BLaER1 (cell line): ENCODE data around the gene PIK3CB.
"Not testable (repeated sequence)": the region's sequence is repeated elsewhere in the genome, so short reads cannot be mapped to it uniquely, and the experiment has no call there.

Experiments
- H3K27ac ChIP-seq: shearing (Covaris generic); formaldehyde crosslinking; 2 replicates; pipeline ENCODE4 v1.8.1; 2022
- H3K27me3 ChIP-seq: shearing (Covaris generic); formaldehyde crosslinking; 2 replicates; pipeline ENCODE4 v1.8.1; 2022
- H3K36me3 ChIP-seq: shearing (Covaris generic); formaldehyde crosslinking; 2 replicates; pipeline ENCODE4 v1.8.1; 2022
- H3K4me1 ChIP-seq: shearing (Covaris generic); formaldehyde crosslinking; 2 replicates; pipeline ENCODE4 v1.8.1; 2022
- H3K4me2 ChIP-seq: shearing (Covaris generic); formaldehyde crosslinking; 2 replicates; pipeline ENCODE4 v1.8.1; 2022
- H3K4me3 ChIP-seq: shearing (Covaris generic); formaldehyde crosslinking; 2 replicates; pipeline ENCODE4 v1.8.1; 2022
- H3K9ac ChIP-seq: shearing (Covaris generic); formaldehyde crosslinking; 2 replicates; pipeline ENCODE4 v1.8.1; 2022
- H3K9me3 ChIP-seq: shearing (Covaris generic); formaldehyde crosslinking; 2 replicates; pipeline ENCODE4 v1.8.1; 2022
- H4K20me1 ChIP-seq: shearing (Covaris generic); formaldehyde crosslinking; 2 replicates; pipeline ENCODE4 v1.8.1; 2022
- Cebpa-rat ChIP-seq: shearing (Covaris generic); IDR thresholded peaks from 2 replicates; pipeline ENCODE4 v1.8.1; 2022

The PIK3CB gene

DNA sequence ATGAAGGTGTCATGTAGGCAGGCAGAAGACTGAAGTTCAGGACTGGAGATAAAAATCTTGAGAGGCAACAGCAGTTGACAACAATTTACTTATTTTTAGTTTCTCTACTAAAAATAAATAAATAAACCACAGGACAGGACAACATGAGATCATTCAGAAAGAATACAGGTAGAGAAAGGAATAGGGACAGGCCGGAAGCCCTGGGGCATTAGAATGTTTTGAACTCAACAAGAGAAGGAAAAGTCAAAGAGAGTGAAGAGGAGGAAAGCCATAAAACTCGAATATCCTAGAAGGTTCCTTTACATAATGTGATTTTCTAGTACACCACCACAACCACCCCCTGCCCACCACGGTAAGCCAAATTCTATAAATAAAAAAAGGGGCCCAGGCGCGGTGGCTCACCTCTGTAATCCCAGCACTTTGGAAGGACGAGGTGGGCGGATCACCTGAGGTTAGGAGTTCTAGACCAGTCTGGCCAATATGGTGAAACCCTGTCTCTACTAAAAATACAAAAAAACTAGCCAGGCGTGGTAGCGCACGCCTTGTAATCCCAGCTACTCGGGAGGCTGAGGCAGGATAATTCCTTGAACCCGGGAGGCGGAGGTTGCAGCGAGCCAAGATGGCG is 4.7 kb downstream of the PIK3CB start:
- no peak for TF ChIP-seq Cebpa-rat
- no peak overlapping the region for H3K4me2 ChIP-seq
- H3K27ac ChIP-seq: no peak overlapping the region

DNA sequence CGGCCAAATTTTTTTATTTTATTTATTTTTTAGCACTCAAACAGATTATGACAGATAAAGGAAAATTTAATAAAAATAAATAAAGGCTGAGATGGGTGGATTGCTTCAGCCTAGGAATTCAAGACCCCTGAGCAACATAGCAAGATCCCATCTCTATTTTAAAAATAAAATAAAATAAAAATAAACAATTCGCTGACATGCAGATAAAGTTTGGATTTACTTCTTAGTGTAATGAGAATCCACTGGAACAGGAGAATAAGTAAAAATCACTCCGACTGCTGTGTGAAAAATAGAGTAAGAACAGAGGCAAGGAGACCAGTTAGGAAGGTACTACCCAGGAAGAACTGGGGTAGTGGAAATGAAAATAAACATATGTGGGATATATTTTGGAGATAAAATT is 5.6 kb downstream of the PIK3CB start:
- Histone ChIP-seq H3K9ac (no peak overlapping the region), H3K27ac (no peak overlapping the region), H3K4me3 (no peak overlapping the region), H4K20me1 (peaks cover 47% of the 10 kb centered on the region; the same call in 1 of the 2 replicates), H3K4me2 (no peak overlapping the region), H3K27me3 (no peaks in the 10 kb centered on the region), H3K9me3 (peaks cover 46% of the 10 kb centered on the region), H3K4me1 (peaks cover 11% of the 10 kb centered on the region), H3K36me3 (peaks cover 43% of the 10 kb centered on the region)
- no peak for TF ChIP-seq Cebpa-rat

More for the DNA sequence above, 4.7 kb downstream of the PIK3CB start:
- peaks cover 41% of the 10 kb centered on the region for H3K36me3 ChIP-seq
- peaks cover 12% of the 10 kb centered on the region for H3K4me1 ChIP-seq
- peaks cover 46% of the 10 kb centered on the region; the same call in 1 of the 2 replicates for H4K20me1 ChIP-seq
- H3K9ac ChIP-seq: no peak overlapping the region
- no peaks in the 10 kb centered on the region for H3K27me3 ChIP-seq
- H3K9me3 ChIP-seq: peaks cover 46% of the 10 kb centered on the region
- H3K4me3 ChIP-seq: no peak overlapping the region

DNA sequence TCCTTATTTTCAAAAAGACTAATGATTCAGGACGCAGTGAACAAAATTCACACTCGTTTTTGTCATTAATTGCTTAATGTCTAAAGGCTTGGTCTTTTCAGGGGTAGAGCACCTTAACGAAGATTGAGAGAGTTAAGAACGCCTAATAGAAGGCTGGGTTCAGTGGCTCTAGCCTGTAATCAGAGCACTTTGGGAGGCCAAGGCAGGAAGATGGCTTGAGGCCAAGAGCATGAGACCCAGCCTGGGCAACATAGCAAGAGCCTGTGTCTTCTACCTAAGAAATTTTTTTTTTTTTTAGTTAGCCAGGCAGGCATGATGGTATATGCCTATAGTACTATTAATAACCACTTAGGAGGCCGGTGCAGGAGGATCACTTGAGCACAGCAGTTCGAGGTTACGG is 7.5 kb downstream of the PIK3CB start:
- H3K4me2 ChIP-seq: no peak overlapping the region
- H3K4me3 ChIP-seq: no peak overlapping the region
- H3K27ac ChIP-seq: no peak overlapping the region
- no peaks in the 10 kb centered on the region for H3K4me1 ChIP-seq
- no peak for TF ChIP-seq Cebpa-rat
- H3K36me3 ChIP-seq: peaks cover 38% of the 10 kb centered on the region
- H4K20me1 ChIP-seq: peaks cover 38% of the 10 kb centered on the region; the same call in 1 of the 2 replicates
- H3K9ac ChIP-seq: no peak overlapping the region
- H3K27me3 ChIP-seq: no peaks in the 10 kb centered on the region
- H3K9me3 ChIP-seq: peaks cover 41% of the 10 kb centered on the region

DNA sequence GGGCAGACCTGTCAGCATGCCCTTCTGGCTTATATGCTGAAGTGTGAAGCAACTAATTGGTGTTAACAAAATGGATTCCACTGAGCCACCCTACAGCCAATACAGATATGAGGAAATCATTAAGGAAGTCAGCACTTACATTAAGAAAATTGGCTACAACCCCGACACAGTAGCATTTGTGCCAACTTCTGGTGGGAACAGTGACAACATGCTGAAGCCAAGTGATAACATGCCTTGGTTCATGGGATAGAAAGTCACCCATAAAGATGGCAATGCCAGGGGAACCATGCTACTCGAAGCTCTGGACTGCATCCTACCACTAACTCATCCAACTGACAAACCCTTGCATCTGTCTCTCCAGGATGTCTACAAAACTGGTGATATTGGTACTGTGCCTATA is 9.4 kb downstream of the PIK3CB start:
- H3K9me3 ChIP-seq: peaks cover 23% of the 10 kb centered on the region
- H4K20me1 ChIP-seq: peaks cover 55% of the 10 kb centered on the region
- no peaks in the 10 kb centered on the region for H3K27me3 ChIP-seq
- no peaks in the 10 kb centered on the region for H3K4me1 ChIP-seq
- TF ChIP-seq Cebpa-rat: no peak
- no peak overlapping the region for H3K4me3 ChIP-seq
- H3K9ac ChIP-seq: no peak overlapping the region
- no peak overlapping the region for H3K4me2 ChIP-seq
- peaks cover 40% of the 10 kb centered on the region for H3K36me3 ChIP-seq
- no peak overlapping the region for H3K27ac ChIP-seq

DNA sequence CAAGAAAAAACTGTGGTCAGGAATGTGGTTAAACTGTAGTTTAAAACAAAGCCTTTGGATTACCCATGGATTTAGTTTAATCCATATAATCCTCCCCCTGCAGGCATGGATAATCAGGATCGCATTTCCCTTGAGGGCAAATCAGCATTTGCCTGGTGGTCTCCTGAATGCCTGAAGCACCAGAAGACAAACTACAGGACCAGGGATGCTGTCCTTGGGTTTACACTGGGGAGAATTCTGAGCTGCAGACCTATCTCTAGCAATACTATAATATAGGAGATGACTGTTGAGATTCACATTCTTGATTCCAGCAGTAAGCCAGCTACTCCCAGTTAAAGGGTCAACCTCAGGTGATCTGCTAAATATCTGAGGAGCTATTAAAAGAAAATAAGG is 10.6 kb downstream of the PIK3CB start:
- no peak overlapping the region for H3K27ac ChIP-seq
- H3K4me3 ChIP-seq: no peak overlapping the region
- H3K9ac ChIP-seq: no peak overlapping the region

DNA sequence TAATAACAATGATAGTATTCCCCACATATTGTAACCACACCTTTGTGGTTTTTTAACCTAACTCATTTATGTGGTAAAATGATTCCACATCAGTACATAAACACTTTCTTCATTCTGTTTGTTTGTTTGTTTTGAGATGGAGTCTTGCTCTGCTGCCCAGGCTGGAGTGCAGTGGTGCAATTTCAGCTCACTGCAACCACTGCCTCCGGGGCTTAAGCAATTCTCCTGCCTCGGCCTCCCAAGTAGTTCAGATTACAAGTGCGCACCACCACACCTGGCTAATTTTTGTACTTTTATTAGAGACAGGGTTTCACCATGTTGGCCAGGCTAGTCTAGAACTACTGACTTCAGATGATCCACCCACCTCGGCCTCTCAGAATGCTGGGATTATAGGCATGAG is 14.3 kb downstream of the PIK3CB start:
- not testable (repeated sequence) for H3K4me2 ChIP-seq, H3K9ac ChIP-seq, H3K27me3 ChIP-seq, H3K27ac ChIP-seq, H3K4me3 ChIP-seq, H3K4me1 ChIP-seq
- Histone ChIP-seq H3K9me3 (peaks cover 12% of the 10 kb centered on the region; the same call in 1 of the 2 replicates), H4K20me1 (peaks cover 46% of the 10 kb centered on the region), H3K36me3 (peaks cover 26% of the 10 kb centered on the region)

More for the DNA sequence above, 10.6 kb downstream of the PIK3CB start:
- Histone ChIP-seq H3K4me1 (no peaks in the 10 kb centered on the region), H3K9me3 (peaks cover 10% of the 10 kb centered on the region; the same call in 1 of the 2 replicates), H4K20me1 (peaks cover 60% of the 10 kb centered on the region), H3K27me3 (no peaks in the 10 kb centered on the region), H3K4me2 (no peak overlapping the region), H3K36me3 (peaks cover 35% of the 10 kb centered on the region)
- TF ChIP-seq Cebpa-rat: no peak

DNA sequence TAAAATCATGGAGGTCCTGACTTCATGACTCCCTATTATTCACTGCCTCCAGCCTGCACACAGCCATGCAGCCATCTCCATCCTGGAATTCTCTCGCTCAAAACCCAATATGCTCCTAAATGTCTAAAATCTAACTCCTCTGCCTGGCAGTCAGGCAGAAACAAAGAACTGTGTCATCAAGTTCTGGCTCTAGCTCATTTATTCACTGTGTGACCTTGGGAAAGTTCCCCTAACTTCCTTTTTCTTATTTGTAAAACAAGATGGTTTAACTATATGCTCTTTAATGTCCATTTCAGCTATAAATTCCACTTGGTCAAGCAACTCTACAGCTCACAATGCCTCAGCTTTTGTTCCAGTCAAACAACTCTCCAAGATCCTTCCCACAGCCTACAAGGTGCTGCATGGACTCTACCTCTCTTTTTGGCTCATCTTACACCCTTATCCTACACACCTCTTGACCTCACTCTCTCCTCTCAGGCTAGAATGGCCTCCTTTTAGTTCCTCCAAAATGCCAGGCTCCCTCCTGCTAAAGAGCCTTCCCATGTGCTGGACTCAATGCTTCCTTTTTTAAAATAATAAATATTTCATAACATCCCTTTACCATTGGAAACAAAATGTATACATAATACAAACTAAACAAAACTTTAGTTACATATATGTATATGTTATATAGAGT is 16.4 kb downstream of the PIK3CB start:
- no peak for TF ChIP-seq Cebpa-rat

DNA sequence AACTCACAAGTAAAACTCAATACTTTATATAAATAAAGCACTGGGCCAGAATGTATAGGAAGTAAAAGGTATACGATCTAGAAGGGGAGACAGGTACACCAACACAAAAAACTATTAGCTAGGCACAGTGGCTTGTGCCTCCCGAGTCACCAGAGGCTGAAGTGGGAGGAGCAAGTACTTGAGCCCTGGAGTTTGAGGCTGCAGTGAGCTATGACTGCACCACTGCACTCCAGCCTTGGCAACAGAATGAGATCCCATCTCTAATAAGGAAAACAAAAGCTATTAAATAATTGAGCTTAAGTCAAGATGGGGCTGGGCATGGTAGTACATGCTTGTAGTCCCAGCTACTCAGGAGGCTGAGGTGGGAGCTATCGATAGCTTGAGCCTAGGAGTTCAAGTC is 17.0 kb downstream of the PIK3CB start:
- no peak for TF ChIP-seq Cebpa-rat
- no peaks in the 10 kb centered on the region for H3K4me1 ChIP-seq
- H3K9me3 ChIP-seq: peaks cover 31% of the 10 kb centered on the region
- H3K4me3 ChIP-seq: no peak overlapping the region
- no peaks in the 10 kb centered on the region for H3K27me3 ChIP-seq
- no peak overlapping the region for H3K9ac ChIP-seq
- H3K36me3 ChIP-seq: peaks cover 30% of the 10 kb centered on the region; the same call in 1 of the 2 replicates
- peaks cover 41% of the 10 kb centered on the region for H4K20me1 ChIP-seq
- no peak overlapping the region for H3K4me2 ChIP-seq
- H3K27ac ChIP-seq: no peak overlapping the region

More for the DNA sequence above, 16.4 kb downstream of the PIK3CB start:
- Histone ChIP-seq H3K9ac (no peak overlapping the region), H3K4me3 (no peak overlapping the region), H3K4me1 (no peaks in the 10 kb centered on the region), H3K27ac (no peak overlapping the region), H3K4me2 (no peak overlapping the region), H3K27me3 (no peaks in the 10 kb centered on the region), H3K9me3 (peaks cover 26% of the 10 kb centered on the region), H4K20me1 (peaks cover 41% of the 10 kb centered on the region), H3K36me3 (peaks cover 30% of the 10 kb centered on the region; the same call in 1 of the 2 replicates)

DNA sequence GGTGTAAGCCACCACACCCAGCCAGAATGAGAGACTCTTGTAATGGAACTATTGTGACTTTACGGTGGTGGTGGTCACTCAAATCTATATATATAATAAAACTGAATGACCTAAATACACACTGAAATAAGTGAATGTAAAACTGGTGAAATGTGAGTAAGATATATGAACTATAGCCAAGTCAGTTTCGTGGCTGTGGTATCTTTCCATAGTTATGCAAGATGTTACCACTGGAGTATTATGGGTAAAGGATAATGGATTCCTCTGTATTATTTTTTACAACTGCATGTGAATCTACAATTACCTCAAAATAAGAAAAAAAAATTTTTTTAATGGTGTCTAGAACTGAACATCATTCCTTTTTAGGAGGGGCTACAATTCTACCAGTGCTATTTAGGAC is 21.9 kb downstream of the PIK3CB start:
- Histone ChIP-seq H3K27me3 (no peaks in the 10 kb centered on the region), H3K4me1 (no peaks in the 10 kb centered on the region), H4K20me1 (peaks cover 14% of the 10 kb centered on the region), H3K4me2 (no peak overlapping the region), H3K9me3 (peaks cover 52% of the 10 kb centered on the region), H3K27ac (no peak overlapping the region), H3K9ac (no peak overlapping the region), H3K4me3 (no peak overlapping the region), H3K36me3 (peaks cover 21% of the 10 kb centered on the region; the same call in 1 of the 2 replicates)
- TF ChIP-seq Cebpa-rat: no peak

DNA sequence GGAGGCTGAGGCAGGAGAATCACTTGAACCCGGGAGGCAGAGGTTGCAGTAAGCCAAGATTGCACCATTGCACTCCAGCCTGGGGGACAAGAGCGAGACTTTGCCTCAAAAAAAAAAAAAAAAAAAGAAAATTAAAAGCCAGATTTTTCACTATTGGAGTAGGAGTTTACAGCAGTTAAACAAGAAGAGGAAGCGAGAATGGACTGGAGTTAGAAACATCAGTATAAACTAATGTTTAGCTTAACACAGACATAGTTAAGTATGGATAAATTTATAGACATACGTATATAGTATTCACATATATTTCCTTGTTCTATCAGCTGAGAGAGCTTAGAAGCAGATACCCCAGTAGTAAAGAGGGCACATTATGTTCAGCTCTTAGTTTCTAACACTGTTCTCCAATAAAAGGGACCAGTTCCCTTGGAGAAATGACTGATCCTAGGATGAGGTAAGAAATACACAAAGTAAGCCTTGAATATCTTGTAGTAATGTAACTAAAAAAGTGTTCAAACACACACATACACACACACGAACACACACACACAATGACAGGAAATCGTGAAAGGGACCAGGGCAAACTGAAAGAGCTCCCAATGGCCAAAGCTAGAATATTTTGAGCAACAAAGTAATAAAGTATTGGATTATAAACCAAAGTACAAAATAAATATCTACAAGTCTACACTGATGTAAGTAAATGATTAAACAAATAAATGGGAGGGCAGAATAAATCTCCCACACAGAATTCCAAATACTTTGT is 25.1 kb downstream of the PIK3CB start:
- H3K9me3 ChIP-seq: peaks cover 38% of the 10 kb centered on the region
- H3K27ac ChIP-seq: no peak overlapping the region
- H4K20me1 ChIP-seq: peaks cover 27% of the 10 kb centered on the region; the same call in 1 of the 2 replicates
- TF ChIP-seq Cebpa-rat: no peak
- no peaks in the 10 kb centered on the region for H3K4me1 ChIP-seq
- H3K4me2 ChIP-seq: no peak overlapping the region
- peaks cover 25% of the 10 kb centered on the region for H3K36me3 ChIP-seq
- H3K4me3 ChIP-seq: no peak overlapping the region
- no peak overlapping the region for H3K9ac ChIP-seq
- no peaks in the 10 kb centered on the region for H3K27me3 ChIP-seq
